RPMI7951 (cell line): Measurements from ENCODE around the gene HOXD1. TPM values are rescaled to one million over a fixed set of nuclear protein-coding genes. Genes with fewer than 3 reads are reported as not detected.

Source experiments
- DNase-seq: peaks from one replicate; pipeline ENCODE4 v3.0.0-alpha.2; 2012; ENCODE audit warnings: low read depth
- total RNA-seq: library from RNA; depleted of rRNA; stranded (reverse); fragments of >200 nt; shearing (Covaris generic); gene quantifications from 2 replicates; pipeline ENCODE4 v1.2.3, GENCODE V29; 2014

HOXD1 gene
- total RNA-seq, 1 experiment from 2014 or later = 0.96 TPM

GRCh38 chr2:176182671-176183070 lies 5.8 kb upstream of the HOXD1 start:
- DNase-seq = no peak

- no peak for DNase-seq
Measured at GRCh38 chr2:176184749-176185148, 3.7 kb upstream of the HOXD1 start.

GRCh38 chr2:176186024-176186423 lies 2.4 kb upstream of the HOXD1 start:
- DNase-seq = no peak

GRCh38 chr2:176187200-176187898 lies 1.1 kb upstream of the HOXD1 start:
- DNase-seq = peak; percentile 50

- DNase-seq = no peak
Measured at GRCh38 chr2:176188774-176189680, 559 bp downstream of the HOXD1 start.

- no peak for DNase-seq
Measured at GRCh38 chr2:176189681-176190641, 1.5 kb downstream of the HOXD1 start.

- no peak for DNase-seq
Measured at GRCh38 chr2:176192351-176192750, 3.9 kb downstream of the HOXD1 start.

- DNase-seq = no peak
Measured at GRCh38 chr2:176193048-176193447, 4.6 kb downstream of the HOXD1 start.

GRCh38 chr2:176199902-176200301 lies 11.4 kb downstream of the HOXD1 start:
- no peak for DNase-seq

- DNase-seq = no peak
Measured at GRCh38 chr2:176200971-176201370, 12.5 kb downstream of the HOXD1 start.

GRCh38 chr2:176202491-176202890 lies 14.0 kb downstream of the HOXD1 start:
- DNase-seq = no peak

- DNase-seq = no peak
Measured at GRCh38 chr2:176205126-176205525, 16.7 kb downstream of the HOXD1 start.

- peak; percentile 21 for DNase-seq
Measured at GRCh38 chr2:176206136-176206535, 17.7 kb downstream of the HOXD1 start.

GRCh38 chr2:176206682-176207081 lies 18.2 kb downstream of the HOXD1 start:
- peak; percentile 56 for DNase-seq

- DNase-seq = no peak
Measured at GRCh38 chr2:176211110-176211509, 22.6 kb downstream of the HOXD1 start.

GRCh38 chr2:176212276-176212675 lies 23.8 kb downstream of the HOXD1 start:
- DNase-seq = no peak

- DNase-seq = no peak
Measured at GRCh38 chr2:176213406-176213805, 24.9 kb downstream of the HOXD1 start.

- DNase-seq = no peak
Measured at GRCh38 chr2:176227874-176228273, 39.4 kb downstream of the HOXD1 start.

GRCh38 chr2:176234156-176234555 lies 45.7 kb downstream of the HOXD1 start:
- no peak for DNase-seq

- no peak for DNase-seq
Measured at GRCh38 chr2:176234940-176235339, 46.5 kb downstream of the HOXD1 start.

GRCh38 chr2:176237456-176237855 lies 49.0 kb downstream of the HOXD1 start:
- DNase-seq = no peak

GRCh38 chr2:176239031-176239430 lies 50.6 kb downstream of the HOXD1 start:
- DNase-seq = no peak
